SK-N-SH (cell line): ENCODE data around the gene PIK3R2. TPM values are rescaled to one million over a fixed set of nuclear protein-coding genes. Genes with fewer than 3 reads are reported as not detected.

Experiments used
- CTCF ChIA-PET: fragments of 300-600, 350-600 bp; formaldehyde crosslinking; extraction: SDS; loops from one replicate; lab custom pipeline; 2021; lab: Yijun Ruan, JAX
- POLR2A ChIA-PET: fragments of 350-600 bp; sonication (Branson Sonifier 250); formaldehyde crosslinking; extraction: SDS; loops from one replicate; lab custom pipeline; 2020; ENCODE audit warnings: antibody characterized with exemption, inconsistent platforms; lab: Yijun Ruan, JAX
- DNase-seq: peaks from one replicate; pipeline ENCODE4 v3.0.0; 2012
- H2AFZ ChIP-seq: fragments of 200-600 bp; sonication (generic); 2 replicates; pipeline ENCODE4 v1.8.1; 2016; ENCODE audit warnings: antibody characterized with exemption, mild to moderate bottlenecking, low read depth
- H3F3A ChIP-seq: fragments of 200-600 bp; sonication (generic); replicated peaks from 2 replicates; pipeline ENCODE3; 2016; ENCODE audit warnings: antibody characterized with exemption, mild to moderate bottlenecking; ENCODE audit not compliant: insufficient read depth
- H3K27ac ChIP-seq, 2 experiments: fragments of 200-500 bp in 1 of 2; fragments of 200-600 bp in 1 of 2; sonication (Bioruptor generic) in 1 of 2; sonication (generic), shearing (Covaris generic) in 1 of 2; 2 replicates each; pipeline versions ENCODE4 v1.5.1 to v1.6.1; 2014 to 2016; ENCODE audit warnings: low read depth in 2 of 2, inconsistent platforms in 1 of 2, low read length in 1 of 2, mild to moderate bottlenecking in 1 of 2, mixed read lengths in 1 of 2
- H3K27me3 ChIP-seq: fragments of 200-600 bp; sonication (generic), shearing (Covaris generic); 2 replicates; pipeline ENCODE4 v1.6.1; 2016; ENCODE audit warnings: mixed run types; ENCODE audit not compliant: insufficient read depth
- H3K36me3 ChIP-seq, 2 experiments: fragments of 200-500 bp in 1 of 2; fragments of 200-600 bp in 1 of 2; sonication (Bioruptor generic) in 1 of 2; sonication (generic) in 1 of 2; replicated peaks in 1 of 2; 2 replicates each; pipeline versions ENCODE3 to v1.5.1; 2014 to 2016; ENCODE audit warnings: low read length in 1 of 2, mild to moderate bottlenecking in 1 of 2; ENCODE audit not compliant: insufficient read depth in 2 of 2, control insufficient read depth in 1 of 2
- H3K4me1 ChIP-seq, 2 experiments: fragments of 200-500 bp in 1 of 2; fragments of 200-600 bp in 1 of 2; sonication (Bioruptor generic) in 1 of 2; sonication (generic), shearing (Covaris generic) in 1 of 2; 2 replicates each; pipeline versions ENCODE4 v1.5.1 to v1.6.1; 2014 to 2016; ENCODE audit warnings: low read depth in 1 of 2, low read length in 1 of 2, mixed run types in 1 of 2; ENCODE audit not compliant: insufficient read depth in 2 of 2, control insufficient read depth in 1 of 2
- H3K4me2 ChIP-seq: fragments of 200-600 bp; sonication (generic), shearing (Covaris generic); 2 replicates; pipeline ENCODE4 v1.6.1; 2017; ENCODE audit warnings: mixed run types
- H3K4me3 ChIP-seq, 2 experiments: fragments of 200-500 bp in 1 of 2; fragments of 200-600 bp in 1 of 2; sonication (Bioruptor generic) in 1 of 2; sonication (generic), shearing (Covaris generic) in 1 of 2; 2 replicates each; pipeline versions ENCODE4 v1.5.1 to v1.8.1; 2014 to 2016; ENCODE audit warnings: low read depth in 2 of 2, inconsistent platforms in 1 of 2, low read length in 1 of 2, mild to moderate bottlenecking in 1 of 2, mixed read lengths in 1 of 2, moderate library complexity in 1 of 2
- H3K79me2 ChIP-seq: fragments of 200-600 bp; sonication (generic); 2 replicates; pipeline ENCODE4 v1.8.1; 2017; ENCODE audit warnings: mild to moderate bottlenecking; ENCODE audit not compliant: insufficient read depth
- H3K9ac ChIP-seq: fragments of 200-600 bp; sonication (generic); 2 replicates; pipeline ENCODE4 v1.6.1; 2017; ENCODE audit warnings: mixed run types
- H3K9me2 ChIP-seq: fragments of 200-600 bp; sonication (generic); 2 replicates; pipeline ENCODE4 v1.6.1; 2017; ENCODE audit warnings: mixed run types
- H3K9me3 ChIP-seq: fragments of 200-600 bp; sonication (generic); 2 replicates; pipeline ENCODE4 v1.6.1; 2017; ENCODE audit warnings: mixed run types, mild to moderate bottlenecking, moderate library complexity
- H4K20me1 ChIP-seq: fragments of 200-600 bp; sonication (generic); 2 replicates; pipeline ENCODE4 v1.6.1; 2017; ENCODE audit warnings: mild to moderate bottlenecking, mixed run types; ENCODE audit not compliant: insufficient read depth
- ELF1 ChIP-seq: IDR thresholded peaks from 2 replicates; pipeline ENCODE4 v1.4.0; 2012
- EP300 ChIP-seq, 2 experiments: IDR thresholded peaks; 2 replicates each; pipeline versions ENCODE4 v1.4.0 to v1.6.1; 2012; ENCODE audit warnings: borderline replicate concordance in 1 of 2, low read depth in 1 of 2, low read length in 1 of 2
- EZH2phosphoT487 ChIP-seq: fragments of 200-600 bp; sonication (generic); IDR thresholded peaks from 2 replicates; pipeline ENCODE4 v1.6.1; 2017; ENCODE audit warnings: low read depth, mixed run types, mild to moderate bottlenecking, antibody characterized with exemption, moderate library complexity, borderline replicate concordance
- FOXJ3 ChIP-seq: sonication (generic); formaldehyde crosslinking; IDR thresholded peaks from 2 replicates; pipeline ENCODE4 v1.5.1; 2020; ENCODE audit warnings: mild to moderate bottlenecking, missing genetic modification reagents
- GATA2 ChIP-seq: sonication (generic); formaldehyde crosslinking; IDR thresholded peaks from 2 replicates; pipeline ENCODE4 v1.5.0; 2020; ENCODE audit warnings: mild to moderate bottlenecking, missing genetic modification reagents
- MEF2A ChIP-seq: IDR thresholded peaks from 2 replicates; pipeline ENCODE4 v1.4.0; 2012; ENCODE audit warnings: low read depth, borderline replicate concordance
- MXI1 ChIP-seq: IDR thresholded peaks from 2 replicates; pipeline ENCODE4 v1.6.1; 2012; ENCODE audit warnings: mild to moderate bottlenecking, low read depth, low read length, improper control_type of control experiment
- NFIC ChIP-seq: IDR thresholded peaks from 2 replicates; pipeline ENCODE4 v1.4.0; 2012; ENCODE audit warnings: borderline replicate concordance
- NRF1 ChIP-seq: IDR thresholded peaks from 2 replicates; pipeline ENCODE4 v1.6.1; 2012; ENCODE audit warnings: low read depth, mild to moderate bottlenecking, low read length
- POLR2AphosphoS5 ChIP-seq: IDR thresholded peaks from 2 replicates; pipeline ENCODE4 v1.6.1; 2012; ENCODE audit warnings: low read depth, low read length
- RCOR1 ChIP-seq: fragments of 150-350 bp; IDR thresholded peaks from 2 replicates; pipeline ENCODE4 v1.6.1; 2017; ENCODE audit warnings: antibody characterized with exemption, low read length
- SIN3A ChIP-seq: IDR thresholded peaks from 2 replicates; pipeline ENCODE4 v1.6.1; 2012; ENCODE audit warnings: low read depth, mild to moderate bottlenecking, low read length, moderate library complexity, borderline replicate concordance
- SMC3 ChIP-seq: IDR thresholded peaks from 2 replicates; pipeline ENCODE4 v1.6.1; 2012; ENCODE audit warnings: low read depth, low read length, improper control_type of control experiment
- TAF1 ChIP-seq: IDR thresholded peaks from 2 replicates; pipeline ENCODE4 v1.6.1; 2012; ENCODE audit warnings: low read depth, mild to moderate bottlenecking, low read length, moderate library complexity, borderline replicate concordance
- YY1 ChIP-seq: IDR thresholded peaks from 2 replicates; pipeline ENCODE4 v1.4.0; 2012; ENCODE audit warnings: low read depth, mild to moderate bottlenecking
- WGBS: methylation state at CpG from one replicate; pipeline ENCODE4 v1.1.6; 2017; ENCODE audit warnings: low lambda C conversion rate; 5-methylcytosine and 5-hydroxymethylcytosine counted together
- polyA plus RNA-seq, 3 experiments: library from polyadenylated mRNA; depleted of rRNA; stranded (reverse); fragments of >200 nt; gene quantifications; 2 replicates each; pipeline ENCODE4 v1.2.3, GENCODE V29; 2012
- TF ChIP-seq, protein P1 (sequence below): IDR thresholded peaks from 2 replicates; pipeline ENCODE4 v1.4.0; 2012; ENCODE audit warnings: low read depth, borderline replicate concordance
- TF ChIP-seq, protein P2 (sequence below): IDR thresholded peaks from 2 replicates; pipeline ENCODE4 v1.4.0; 2012; ENCODE audit warnings: low read depth, borderline replicate concordance
- TF ChIP-seq, protein P3 (sequence below): fragments of 150-350 bp; IDR thresholded peaks from 2 replicates; pipeline ENCODE4 v1.6.1; 2016; ENCODE audit warnings: mild to moderate bottlenecking, low read depth, low read length
- TF ChIP-seq, protein P4 (sequence below): fragments of 200-600 bp; sonication (generic); IDR thresholded peaks from 2 replicates; pipeline ENCODE4 v1.6.1; 2017; ENCODE audit warnings: antibody characterized with exemption, mild to moderate bottlenecking, moderate library complexity
- TF ChIP-seq, protein P5 (sequence below): IDR thresholded peaks from 2 replicates; pipeline ENCODE4; 2012
- TF ChIP-seq, protein P6 (sequence below): fragments of 150-350 bp; IDR thresholded peaks from 2 replicates; pipeline ENCODE4 v1.6.1; 2017; ENCODE audit warnings: antibody characterized with exemption, low read length, low read depth, borderline replicate concordance

The PIK3R2 gene
- polyA plus RNA-seq, 1 of the 3 experiments (the other 2 are of a cell fraction) = 36.6 TPM

DNA sequence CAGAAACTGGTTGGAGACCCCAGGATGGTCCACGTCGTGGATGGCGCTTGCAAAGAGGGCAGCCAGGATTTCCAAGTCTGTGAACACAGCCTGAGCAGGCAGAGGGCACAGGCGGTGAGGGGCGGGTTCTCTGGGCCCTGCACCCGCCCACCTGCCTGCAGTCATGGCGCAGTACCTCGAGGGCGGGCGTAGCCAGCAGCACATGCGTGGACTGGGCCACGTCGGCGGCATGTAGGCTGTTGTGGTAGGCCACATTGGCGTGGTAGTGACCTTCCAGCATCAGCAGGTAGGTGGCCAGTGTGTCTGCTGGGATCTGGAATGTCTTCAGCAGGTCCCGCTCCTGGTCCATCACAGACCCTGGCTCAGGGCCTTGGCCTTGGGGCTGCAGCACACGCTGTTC lies 65.2 kb downstream of the PIK3R2 start:
- Histone ChIP-seq H4K20me1 (no peaks in the 10 kb centered on the region), H2AFZ (no peak overlapping the region), H3K4me1 (no peaks in the 10 kb centered on the region), H3K79me2 (no peaks in the 10 kb centered on the region), H3K9ac (no peak overlapping the region), H3K36me3 (no peaks in the 10 kb centered on the region), H3K4me2 (no peak overlapping the region), H3K9me3 (no peaks in the 10 kb centered on the region), H3F3A (no peaks in the 10 kb centered on the region), H3K27me3 (no peaks in the 10 kb centered on the region), H3K4me3 (no peak overlapping the region), H3K27ac (no peak overlapping the region), H3K9me2 (no peaks in the 10 kb centered on the region)
- TF ChIP-seq FOXJ3 (CRISPR knock-in tag) (no peak), ELF1 (no peak), RCOR1 (no peak)
- TF ChIP-seq, protein P1, sequence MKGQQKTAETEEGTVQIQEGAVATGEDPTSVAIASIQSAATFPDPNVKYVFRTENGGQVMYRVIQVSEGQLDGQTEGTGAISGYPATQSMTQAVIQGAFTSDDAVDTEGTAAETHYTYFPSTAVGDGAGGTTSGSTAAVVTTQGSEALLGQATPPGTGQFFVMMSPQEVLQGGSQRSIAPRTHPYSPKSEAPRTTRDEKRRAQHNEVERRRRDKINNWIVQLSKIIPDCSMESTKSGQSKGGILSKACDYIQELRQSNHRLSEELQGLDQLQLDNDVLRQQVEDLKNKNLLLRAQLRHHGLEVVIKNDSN = no peak
- POLR2A ChIA-PET = no interaction called here
- no peak for DNase-seq
- 82% methylated on average over 9 of the region's 17 CpGs for WGBS
- CTCF ChIA-PET = interaction anchor here (6.6 to 9.4 kb wide), 2 partner anchors 14 to 36 kb away, joined by 48 to 81 read pairs; a partner anchor contains a TSS

DNA sequence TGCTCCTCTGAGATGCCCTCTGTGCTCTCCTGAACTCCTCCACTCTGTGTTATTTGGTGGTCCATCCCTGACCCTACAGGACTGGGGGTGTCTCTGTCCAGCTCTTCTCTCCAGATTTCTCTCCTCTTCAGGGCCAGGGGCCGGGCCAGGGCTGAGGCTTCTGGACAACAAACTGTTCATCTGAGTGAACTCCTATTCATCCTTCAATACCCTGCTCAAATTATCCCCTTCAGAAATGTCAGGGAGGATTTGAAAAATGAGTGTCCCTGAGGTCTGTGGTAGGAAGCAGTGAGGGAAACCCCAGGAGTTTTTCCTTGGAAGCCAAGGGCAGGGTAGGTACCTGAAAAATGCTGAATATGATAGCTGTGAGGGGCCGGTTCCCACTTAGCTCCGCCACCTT lies 65.6 kb downstream of the PIK3R2 start:
- no peaks in the 10 kb centered on the region for H4K20me1 ChIP-seq
- H3K79me2 ChIP-seq = no peaks in the 10 kb centered on the region
- TF ChIP-seq, protein P2, sequence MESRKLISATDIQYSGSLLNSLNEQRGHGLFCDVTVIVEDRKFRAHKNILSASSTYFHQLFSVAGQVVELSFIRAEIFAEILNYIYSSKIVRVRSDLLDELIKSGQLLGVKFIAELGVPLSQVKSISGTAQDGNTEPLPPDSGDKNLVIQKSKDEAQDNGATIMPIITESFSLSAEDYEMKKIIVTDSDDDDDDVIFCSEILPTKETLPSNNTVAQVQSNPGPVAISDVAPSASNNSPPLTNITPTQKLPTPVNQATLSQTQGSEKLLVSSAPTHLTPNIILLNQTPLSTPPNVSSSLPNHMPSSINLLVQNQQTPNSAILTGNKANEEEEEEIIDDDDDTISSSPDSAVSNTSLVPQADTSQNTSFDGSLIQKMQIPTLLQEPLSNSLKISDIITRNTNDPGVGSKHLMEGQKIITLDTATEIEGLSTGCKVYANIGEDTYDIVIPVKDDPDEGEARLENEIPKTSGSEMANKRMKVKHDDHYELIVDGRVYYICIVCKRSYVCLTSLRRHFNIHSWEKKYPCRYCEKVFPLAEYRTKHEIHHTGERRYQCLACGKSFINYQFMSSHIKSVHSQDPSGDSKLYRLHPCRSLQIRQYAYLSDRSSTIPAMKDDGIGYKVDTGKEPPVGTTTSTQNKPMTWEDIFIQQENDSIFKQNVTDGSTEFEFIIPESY = no peak
- TF ChIP-seq MXI1 (no peak), FOXJ3 (CRISPR knock-in tag) (no peak), NRF1 (no peak), GATA2 (CRISPR knock-in tag) (no peak), EZH2phosphoT487 (no peak), SIN3A (no peak), NFIC (no peak), TAF1 (no peak), POLR2AphosphoS5 (no peak), SMC3 (no peak), YY1 (no peak), EP300 (IDR thresholded peaks at IDR 0.05; ENCODE audit: borderline replicate concordance in 1 of 2, low read depth in 1 of 2, low read length in 1 of 2) (no peak), MEF2A (no peak)
- TF ChIP-seq, protein P3, sequence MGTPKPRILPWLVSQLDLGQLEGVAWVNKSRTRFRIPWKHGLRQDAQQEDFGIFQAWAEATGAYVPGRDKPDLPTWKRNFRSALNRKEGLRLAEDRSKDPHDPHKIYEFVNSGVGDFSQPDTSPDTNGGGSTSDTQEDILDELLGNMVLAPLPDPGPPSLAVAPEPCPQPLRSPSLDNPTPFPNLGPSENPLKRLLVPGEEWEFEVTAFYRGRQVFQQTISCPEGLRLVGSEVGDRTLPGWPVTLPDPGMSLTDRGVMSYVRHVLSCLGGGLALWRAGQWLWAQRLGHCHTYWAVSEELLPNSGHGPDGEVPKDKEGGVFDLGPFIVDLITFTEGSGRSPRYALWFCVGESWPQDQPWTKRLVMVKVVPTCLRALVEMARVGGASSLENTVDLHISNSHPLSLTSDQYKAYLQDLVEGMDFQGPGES = no peak
- TF ChIP-seq, protein P4, sequence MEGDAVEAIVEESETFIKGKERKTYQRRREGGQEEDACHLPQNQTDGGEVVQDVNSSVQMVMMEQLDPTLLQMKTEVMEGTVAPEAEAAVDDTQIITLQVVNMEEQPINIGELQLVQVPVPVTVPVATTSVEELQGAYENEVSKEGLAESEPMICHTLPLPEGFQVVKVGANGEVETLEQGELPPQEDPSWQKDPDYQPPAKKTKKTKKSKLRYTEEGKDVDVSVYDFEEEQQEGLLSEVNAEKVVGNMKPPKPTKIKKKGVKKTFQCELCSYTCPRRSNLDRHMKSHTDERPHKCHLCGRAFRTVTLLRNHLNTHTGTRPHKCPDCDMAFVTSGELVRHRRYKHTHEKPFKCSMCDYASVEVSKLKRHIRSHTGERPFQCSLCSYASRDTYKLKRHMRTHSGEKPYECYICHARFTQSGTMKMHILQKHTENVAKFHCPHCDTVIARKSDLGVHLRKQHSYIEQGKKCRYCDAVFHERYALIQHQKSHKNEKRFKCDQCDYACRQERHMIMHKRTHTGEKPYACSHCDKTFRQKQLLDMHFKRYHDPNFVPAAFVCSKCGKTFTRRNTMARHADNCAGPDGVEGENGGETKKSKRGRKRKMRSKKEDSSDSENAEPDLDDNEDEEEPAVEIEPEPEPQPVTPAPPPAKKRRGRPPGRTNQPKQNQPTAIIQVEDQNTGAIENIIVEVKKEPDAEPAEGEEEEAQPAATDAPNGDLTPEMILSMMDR = no peak
- TF ChIP-seq, protein P5, sequence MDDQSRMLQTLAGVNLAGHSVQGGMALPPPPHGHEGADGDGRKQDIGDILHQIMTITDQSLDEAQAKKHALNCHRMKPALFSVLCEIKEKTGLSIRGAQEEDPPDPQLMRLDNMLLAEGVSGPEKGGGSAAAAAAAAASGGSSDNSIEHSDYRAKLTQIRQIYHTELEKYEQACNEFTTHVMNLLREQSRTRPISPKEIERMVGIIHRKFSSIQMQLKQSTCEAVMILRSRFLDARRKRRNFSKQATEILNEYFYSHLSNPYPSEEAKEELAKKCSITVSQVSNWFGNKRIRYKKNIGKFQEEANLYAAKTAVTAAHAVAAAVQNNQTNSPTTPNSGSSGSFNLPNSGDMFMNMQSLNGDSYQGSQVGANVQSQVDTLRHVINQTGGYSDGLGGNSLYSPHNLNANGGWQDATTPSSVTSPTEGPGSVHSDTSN = no peak
- TF ChIP-seq, protein P6, sequence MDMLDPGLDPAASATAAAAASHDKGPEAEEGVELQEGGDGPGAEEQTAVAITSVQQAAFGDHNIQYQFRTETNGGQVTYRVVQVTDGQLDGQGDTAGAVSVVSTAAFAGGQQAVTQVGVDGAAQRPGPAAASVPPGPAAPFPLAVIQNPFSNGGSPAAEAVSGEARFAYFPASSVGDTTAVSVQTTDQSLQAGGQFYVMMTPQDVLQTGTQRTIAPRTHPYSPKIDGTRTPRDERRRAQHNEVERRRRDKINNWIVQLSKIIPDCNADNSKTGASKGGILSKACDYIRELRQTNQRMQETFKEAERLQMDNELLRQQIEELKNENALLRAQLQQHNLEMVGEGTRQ = no peak
- TF ChIP-seq, all 33 proteins: peak for 0
- Histone ChIP-seq H3K27me3 (no peaks in the 10 kb centered on the region), H3K36me3 (no peaks in the 10 kb centered on the region), H3K27ac (no peak overlapping the region), H3K9ac (no peak overlapping the region), H3K9me2 (no peaks in the 10 kb centered on the region), H3K4me1 (no peaks in the 10 kb centered on the region), H3F3A (no peaks in the 10 kb centered on the region), H3K9me3 (no peaks in the 10 kb centered on the region), H2AFZ (no peak overlapping the region), H3K4me3 (no peak overlapping the region), H3K4me2 (no peak overlapping the region)
- POLR2A ChIA-PET = no interaction called here
- CTCF ChIA-PET = interaction anchor here (1.5 to 9.4 kb wide), 3 partner anchors 14 to 57 kb away, joined by 5 to 81 read pairs (median 48); a partner anchor contains a TSS
- WGBS = 67% methylated on average over 3 of the region's 3 CpGs
- DNase-seq = no peak
